ENCODE measurements around the gene TMEM8B. TPM values are rescaled to one million over a fixed set of nuclear protein-coding genes. Genes with fewer than 3 reads are reported as not detected.

The TMEM8B gene, protein sequence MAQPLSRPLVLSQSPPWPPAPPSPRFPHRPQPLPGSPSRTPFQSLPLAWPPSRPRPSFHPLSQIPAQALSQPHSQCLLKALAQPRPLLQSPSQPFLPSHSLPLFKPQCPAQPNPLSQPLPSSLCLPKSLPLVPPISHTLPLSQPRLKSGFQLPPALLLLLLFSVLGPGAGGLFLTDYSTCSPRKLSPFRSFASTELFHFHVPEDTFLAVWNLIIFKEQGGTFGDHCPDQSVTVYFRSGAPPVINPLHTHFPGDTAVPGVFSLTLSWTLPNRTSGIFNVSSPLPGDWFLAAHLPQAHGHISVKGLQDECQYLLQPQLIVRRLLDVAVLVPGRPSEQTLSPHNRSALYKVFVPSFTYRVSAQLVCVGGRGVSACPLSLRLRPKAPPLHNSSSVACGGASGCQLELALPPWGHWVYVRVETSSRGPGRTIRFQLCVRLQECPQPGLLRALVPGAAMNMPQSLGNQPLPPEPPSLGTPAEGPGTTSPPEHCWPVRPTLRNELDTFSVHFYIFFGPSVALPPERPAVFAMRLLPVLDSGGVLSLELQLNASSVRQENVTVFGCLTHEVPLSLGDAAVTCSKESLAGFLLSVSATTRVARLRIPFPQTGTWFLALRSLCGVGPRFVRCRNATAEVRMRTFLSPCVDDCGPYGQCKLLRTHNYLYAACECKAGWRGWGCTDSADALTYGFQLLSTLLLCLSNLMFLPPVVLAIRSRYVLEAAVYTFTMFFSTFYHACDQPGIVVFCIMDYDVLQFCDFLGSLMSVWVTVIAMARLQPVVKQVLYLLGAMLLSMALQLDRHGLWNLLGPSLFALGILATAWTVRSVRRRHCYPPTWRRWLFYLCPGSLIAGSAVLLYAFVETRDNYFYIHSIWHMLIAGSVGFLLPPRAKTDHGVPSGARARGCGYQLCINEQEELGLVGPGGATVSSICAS
- 1 to 10 TPM; 3.1 to 3.2 TPM for total RNA-seq

DNA sequence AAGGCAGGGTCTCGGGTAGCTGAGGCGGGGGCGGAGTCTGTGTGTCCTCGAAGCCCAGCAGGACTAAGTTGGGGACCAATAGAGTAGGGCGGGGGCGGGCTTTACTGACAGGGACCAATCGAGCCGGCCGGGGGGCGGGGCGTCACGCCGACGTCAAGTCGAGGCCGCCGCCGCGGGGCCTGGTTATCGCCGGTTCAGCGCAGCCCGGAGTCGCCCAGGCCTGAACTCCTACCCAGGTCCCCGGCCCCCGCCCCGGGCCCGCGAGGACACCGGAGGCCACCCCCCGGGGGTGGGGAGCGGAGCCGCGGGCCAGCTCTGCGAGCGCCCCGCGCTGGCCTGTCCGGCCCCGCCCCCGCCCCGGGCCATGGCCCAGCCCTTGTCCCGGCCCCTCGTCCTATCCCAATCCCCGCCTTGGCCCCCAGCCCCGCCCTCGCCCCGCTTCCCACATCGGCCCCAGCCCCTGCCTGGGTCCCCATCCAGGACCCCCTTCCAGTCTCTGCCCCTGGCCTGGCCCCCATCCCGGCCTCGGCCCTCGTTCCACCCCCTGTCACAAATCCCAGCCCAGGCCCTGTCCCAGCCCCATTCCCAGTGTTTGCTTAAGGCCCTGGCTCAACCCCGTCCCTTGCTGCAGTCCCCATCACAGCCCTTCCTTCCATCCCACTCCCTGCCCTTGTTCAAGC, at the start of gene TMEM8B:
Gene TMEM8B (plus strand): TSS at position 145 of the 680 bp plus-strand sequence. CDS start 220 bp downstream, at position 365.
- ChIA-PET POLR2A (interaction anchor here (0.9 to 1.8 kb wide), 2 partner anchors 15 to 17 kb away, joined by 4 to 6 read pairs; partner anchors contain the start of genes HINT2 and SPAG8), CTCF (interaction anchor here (0.6 to 1.5 kb wide), 3 partner anchors 39 to 179 kb away, joined by 3 to 4 read pairs (median 3); partner anchors contain the start of gene SIT1)
- DNase-seq = peak; percentile 94
- no peaks in the 10 kb centered on the region for H3K36me3 Mint-ChIP-seq (ENCODE audit: low read depth)
- H3K4me3 Mint-ChIP-seq = peak within 1 kb of the TSS; percentile 82
- peaks cover 23% of the 10 kb centered on the region for H3K4me1 Mint-ChIP-seq
- H3K9me3 Mint-ChIP-seq = no peaks in the 10 kb centered on the region
- peak within 1 kb of the TSS; percentile 53 for H3K27ac Mint-ChIP-seq
- H3K27me3 Mint-ChIP-seq = peaks cover 5% of the 10 kb centered on the region

- ChIA-PET CTCF (interaction anchor here (1.5 to 1.6 kb wide), 2 partner anchors 9 to 121 kb away, joined by 4 to 5 read pairs; no protein-coding TSS in a partner anchor), POLR2A (interaction anchor here (1.1 kb wide), 1 partner anchor 25 kb away, joined by 3 read pairs; no protein-coding TSS in a partner anchor)
- Mint-ChIP-seq H3K4me1 (no peaks in the 10 kb centered on the region), H3K36me3 (ENCODE audit: low read depth) (peaks cover 21% of the 10 kb centered on the region), H3K4me3 (no peak overlapping the region), H3K27ac (no peak overlapping the region), H3K9me3 (no peaks in the 10 kb centered on the region), H3K27me3 (no peaks in the 10 kb centered on the region)
- DNase-seq = no peak
These were observed 48.0 kb upstream of the TMEM8B start for GRCh38 chr9:35781066-35781465.

DNA sequence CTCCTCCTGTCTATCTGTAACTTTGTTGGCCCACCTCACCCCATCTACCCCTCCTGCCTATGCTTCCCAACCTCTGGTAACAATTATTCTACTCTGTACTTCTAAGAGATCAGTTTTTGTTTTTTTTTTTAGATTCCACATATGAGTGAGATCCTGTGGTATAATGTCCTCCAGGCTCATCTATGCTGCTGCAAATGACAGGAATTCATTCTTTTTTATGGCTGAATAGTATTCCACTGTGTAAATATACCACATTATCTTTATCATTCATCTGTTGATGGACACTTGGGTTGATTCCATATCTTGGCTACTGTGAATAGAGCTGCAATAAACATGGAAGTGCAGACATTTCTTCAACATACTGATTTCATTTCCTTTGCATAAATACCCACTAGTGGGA, 45.6 kb upstream of the TMEM8B start:
- ChIA-PET POLR2A (no interaction called here), CTCF (interaction anchor here (1.9 kb wide), 1 partner anchor 48 kb away, joined by 5 read pairs; no protein-coding TSS in a partner anchor)
- Mint-ChIP-seq H3K27me3 (no peaks in the 10 kb centered on the region), H3K36me3 (ENCODE audit: low read depth) (peaks cover 27% of the 10 kb centered on the region), H3K27ac (no peak overlapping the region), H3K4me1 (no peaks in the 10 kb centered on the region), H3K9me3 (no peaks in the 10 kb centered on the region), H3K4me3 (no peak overlapping the region)
- DNase-seq = no peak

DNA sequence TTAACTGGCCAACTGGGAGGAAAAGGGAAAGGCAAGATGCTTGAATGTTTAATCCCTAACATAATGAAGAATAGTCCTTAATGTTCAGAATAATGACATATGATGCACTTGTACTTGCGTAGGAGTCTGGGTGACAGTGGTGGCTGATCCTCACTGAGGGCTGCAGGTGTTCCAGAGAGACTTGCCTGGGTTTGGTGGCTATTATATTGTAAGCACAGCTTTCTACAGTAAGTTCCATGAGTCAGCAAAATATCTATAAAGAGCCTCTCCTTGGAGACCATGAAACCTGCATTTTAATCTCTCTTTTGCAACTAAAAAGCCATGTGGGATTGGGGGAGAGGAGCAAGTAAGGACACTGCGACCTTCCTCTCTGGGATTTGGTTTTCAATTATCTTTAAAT, 39.5 kb upstream of the TMEM8B start:
- POLR2A ChIA-PET = interaction anchor here (0.7 to 1.3 kb wide), 5 partner anchors 17 to 400 kb away, joined by 3 to 4 read pairs (median 3); partner anchors contain the start of gene HINT2
- Mint-ChIP-seq H3K27ac (no peak overlapping the region), H3K4me1 (peaks cover 6% of the 10 kb centered on the region)

DNA sequence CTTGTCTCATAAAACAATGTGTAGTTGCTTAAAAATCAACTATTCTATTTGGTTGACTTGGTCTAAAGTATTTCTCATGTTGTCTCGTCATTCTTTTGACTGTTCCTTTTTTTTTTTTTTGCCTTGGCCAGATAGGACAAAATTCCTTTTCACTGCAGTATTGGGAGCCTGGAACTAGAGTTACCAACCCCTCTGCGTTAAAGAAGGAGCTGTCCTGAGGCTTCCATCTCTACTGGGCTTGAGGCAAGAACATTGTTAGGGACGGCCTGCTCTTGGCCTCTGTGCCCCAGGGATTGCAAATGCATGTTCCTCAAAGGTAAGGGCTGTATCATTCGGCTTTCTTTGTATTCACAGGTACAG, 39.0 kb upstream of the TMEM8B start:
- DNase-seq = no peak
- Mint-ChIP-seq H3K9me3 (no peaks in the 10 kb centered on the region), H3K27ac (no peak overlapping the region), H3K27me3 (no peaks in the 10 kb centered on the region), H3K4me3 (no peak overlapping the region), H3K4me1 (peaks cover 9% of the 10 kb centered on the region), H3K36me3 (ENCODE audit: low read depth) (peaks cover 11% of the 10 kb centered on the region)
- ChIA-PET CTCF (interaction anchor here (0.6 to 3.7 kb wide), 25 partner anchors 10 to 186 kb away, joined by 3 to 54 read pairs (median 4); partner anchors contain the start of genes ARHGEF39, CREB3, FAM221B and HINT2), POLR2A (interaction anchor here (0.8 to 1.3 kb wide), 6 partner anchors 17 to 399 kb away, joined by 3 to 4 read pairs (median 3); no protein-coding TSS in a partner anchor)

More for the DNA sequence above, 39.5 kb upstream of the TMEM8B start:
- H3K9me3 Mint-ChIP-seq = no peaks in the 10 kb centered on the region
- no peaks in the 10 kb centered on the region for H3K27me3 Mint-ChIP-seq
- CTCF ChIA-PET = interaction anchor here (0.6 to 3.7 kb wide), 22 partner anchors 9 to 186 kb away, joined by 3 to 54 read pairs (median 6); partner anchors contain the start of genes CREB3, FAM221B, HINT2 and SPAG8
- H3K36me3 Mint-ChIP-seq (ENCODE audit: low read depth) = peaks cover 11% of the 10 kb centered on the region
- no peak overlapping the region for H3K4me3 Mint-ChIP-seq
- no peak for DNase-seq

GRCh38 chr9:35790385-35791296, 38.4 kb upstream of the TMEM8B start:
- Mint-ChIP-seq H3K36me3 (ENCODE audit: low read depth) (peaks cover 9% of the 10 kb centered on the region), H3K4me3 (no peak overlapping the region), H3K27ac (no peak overlapping the region), H3K9me3 (no peaks in the 10 kb centered on the region), H3K4me1 (peaks cover 14% of the 10 kb centered on the region), H3K27me3 (no peaks in the 10 kb centered on the region)
- peak; percentile 59 for DNase-seq
- ChIA-PET POLR2A (interaction anchor here (0.8 to 1.3 kb wide), 6 partner anchors 16 to 399 kb away, joined by 3 to 4 read pairs (median 3); no protein-coding TSS in a partner anchor), CTCF (interaction anchor here (0.6 to 3.7 kb wide), 26 partner anchors 10 to 187 kb away, joined by 3 to 54 read pairs (median 5); partner anchors contain the start of genes ARHGEF39, CREB3, FAM221B and HINT2)

DNA sequence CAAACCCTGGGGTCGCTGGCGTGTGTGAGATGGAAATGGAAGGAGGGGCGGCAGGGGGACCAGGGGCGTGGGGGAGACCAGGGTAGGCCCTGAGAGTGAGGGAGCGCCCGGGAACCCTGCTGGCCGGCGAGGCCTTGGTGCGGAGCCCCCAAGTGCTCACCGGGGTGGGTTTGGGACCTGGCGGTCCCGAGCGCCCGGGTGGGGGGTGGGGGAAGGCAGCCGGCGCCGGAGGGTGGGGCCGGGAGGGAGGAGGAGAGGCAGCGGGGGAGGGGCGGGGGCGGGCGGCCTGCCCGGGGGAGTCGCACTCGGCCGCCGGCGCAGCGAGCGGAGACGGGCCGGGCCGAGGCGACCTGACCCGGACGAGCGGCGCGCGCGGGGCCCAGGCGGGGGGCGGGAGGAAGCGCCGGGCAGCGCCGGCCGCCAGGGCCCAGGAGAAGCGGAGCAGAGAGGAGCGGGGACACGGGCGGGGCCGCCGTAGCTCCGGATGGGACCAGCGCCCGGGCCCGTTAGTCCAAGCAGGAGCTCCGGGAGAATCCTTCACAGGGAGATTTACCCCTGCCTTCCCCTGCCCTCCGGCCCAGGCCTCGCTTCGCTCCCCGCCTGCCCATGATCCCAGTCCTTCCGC, 37.6 kb upstream of the TMEM8B start, which contains the start of gene NPR2:
Gene NPR2 (plus strand): TSS at position 295 of the 625 bp plus-strand sequence. CDS start 818 bp downstream, outside the sequence.
- DNase-seq = no peak
- CTCF ChIA-PET = no interaction called here
- POLR2A ChIA-PET = no interaction called here
- Mint-ChIP-seq H3K36me3 (ENCODE audit: low read depth) (peaks cover 3% of the 10 kb centered on the region), H3K27ac (no peak within 1 kb of the TSS), H3K9me3 (no peaks in the 10 kb centered on the region), H3K4me1 (peaks cover 16% of the 10 kb centered on the region), H3K27me3 (no peaks in the 10 kb centered on the region), H3K4me3 (no peak within 1 kb of the TSS)

DNA sequence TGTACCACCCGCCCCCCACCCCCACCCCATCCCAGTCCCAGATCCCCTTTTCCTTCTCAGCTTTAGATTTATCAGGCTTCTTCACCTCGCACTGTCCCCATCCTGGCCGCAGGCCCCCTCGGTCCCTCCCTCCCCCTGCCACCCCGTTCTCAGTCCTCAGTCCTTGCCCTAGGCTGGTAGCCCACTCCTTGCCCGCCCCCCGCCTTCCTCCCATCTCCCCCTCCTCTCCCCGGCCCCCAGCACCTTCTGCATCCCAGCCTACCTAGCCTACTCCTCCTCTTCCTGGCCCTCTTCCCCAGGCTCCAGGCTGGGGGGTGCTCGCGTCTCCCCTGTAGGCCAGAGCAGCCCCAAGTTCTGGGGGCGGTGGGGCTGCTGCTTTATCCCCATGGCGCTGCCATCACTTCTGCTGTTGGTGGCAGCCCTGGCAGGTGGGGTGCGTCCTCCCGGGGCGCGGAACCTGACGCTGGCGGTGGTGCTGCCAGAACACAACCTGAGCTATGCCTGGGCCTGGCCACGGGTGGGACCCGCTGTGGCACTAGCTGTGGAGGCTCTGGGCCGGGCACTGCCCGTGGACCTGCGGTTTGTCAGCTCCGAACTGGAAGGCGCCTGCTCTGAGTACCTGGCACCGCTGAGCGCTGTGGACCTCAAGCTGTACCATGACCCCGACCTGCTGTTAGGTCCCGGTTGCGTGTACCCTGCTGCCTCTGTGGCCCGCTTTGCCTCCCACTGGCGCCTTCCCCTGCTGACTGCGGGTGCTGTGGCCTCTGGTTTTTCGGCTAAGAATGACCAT, 36.8 kb upstream of the TMEM8B start:
- Mint-ChIP-seq H3K4me3 (no peak overlapping the region), H3K36me3 (ENCODE audit: low read depth) (no peaks in the 10 kb centered on the region), H3K4me1 (peaks cover 20% of the 10 kb centered on the region), H3K27ac (no peak overlapping the region), H3K27me3 (no peaks in the 10 kb centered on the region), H3K9me3 (no peaks in the 10 kb centered on the region)
- ChIA-PET POLR2A (no interaction called here), CTCF (interaction anchor here (0.7 to 1.6 kb wide), 3 partner anchors 31 to 90 kb away, joined by 3 to 4 read pairs (median 4); no protein-coding TSS in a partner anchor)
- no peak for DNase-seq

GRCh38 chr9:35792826-35793225, 36.2 kb upstream of the TMEM8B start:
- Mint-ChIP-seq H3K27me3 (no peaks in the 10 kb centered on the region), H3K27ac (no peak overlapping the region), H3K4me1 (peaks cover 23% of the 10 kb centered on the region), H3K4me3 (no peak overlapping the region), H3K36me3 (ENCODE audit: low read depth) (no peaks in the 10 kb centered on the region), H3K9me3 (no peaks in the 10 kb centered on the region)
- CTCF ChIA-PET = interaction anchor here (0.7 to 1.6 kb wide), 3 partner anchors 31 to 89 kb away, joined by 3 to 4 read pairs (median 4); no protein-coding TSS in a partner anchor
- no peak for DNase-seq
- POLR2A ChIA-PET = no interaction called here

DNA sequence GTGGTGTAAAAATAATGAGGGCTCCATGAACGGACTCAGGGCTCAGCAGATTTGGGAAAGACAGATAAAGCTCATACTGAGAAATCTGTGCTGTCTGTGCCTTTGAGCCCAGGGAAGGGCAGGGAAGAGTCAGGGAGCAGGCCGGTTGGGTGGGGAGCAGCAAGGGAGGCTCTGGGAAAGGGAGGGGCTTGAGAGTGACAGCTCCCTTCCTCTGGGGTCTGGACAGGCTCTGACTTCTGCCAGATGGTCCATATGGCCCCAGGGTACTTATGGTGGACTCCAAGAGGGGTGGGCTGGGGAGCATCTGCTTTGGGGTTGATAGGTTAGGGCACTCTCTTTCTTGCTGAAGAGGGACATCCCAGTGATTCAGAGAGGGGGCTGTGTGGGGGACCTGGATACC, 35.6 kb upstream of the TMEM8B start:
- no peak for DNase-seq
- Mint-ChIP-seq H3K27ac (peak overlapping the region; percentile 19), H3K36me3 (ENCODE audit: low read depth) (no peaks in the 10 kb centered on the region), H3K27me3 (no peaks in the 10 kb centered on the region), H3K9me3 (no peaks in the 10 kb centered on the region), H3K4me3 (no peak overlapping the region), H3K4me1 (peaks cover 26% of the 10 kb centered on the region)
- ChIA-PET POLR2A (no interaction called here), CTCF (interaction anchor here (1.0 to 1.6 kb wide), 2 partner anchors 32 to 89 kb away, joined by 4 read pairs; no protein-coding TSS in a partner anchor)

Data from activated CD4-positive, alpha-beta memory T cell treated with anti-CD3 and anti-CD28 coated beads, Interleukin-2, amount 10 ng/mL, durations not matched to agents 7 days and 5 days (primary cell).